GM21825 (cell line): Measurements from ENCODE around the gene ZBTB7C.

Experiments used
- ATAC-seq: cut with Tn5 transposase; IDR thresholded peaks from one replicate; pipeline ENCODE4 v1.9.1; 2021; ENCODE audit warnings: mild to moderate bottlenecking, moderate library complexity; ENCODE audit not compliant: unreplicated experiment

Gene ZBTB7C

GRCh38 chr18:48127606-48128005 is 281.6 kb downstream of the ZBTB7C start:
- no peak for ATAC-seq

- ATAC-seq = no peak
These were observed 282.9 kb downstream of the ZBTB7C start for GRCh38 chr18:48126240-48126639.

GRCh38 chr18:48125724-48126123 is 283.5 kb downstream of the ZBTB7C start:
- ATAC-seq = no peak

GRCh38 chr18:48124857-48125626 is 284.1 kb downstream of the ZBTB7C start:
- no peak for ATAC-seq

GRCh38 chr18:48123941-48124340 is 285.2 kb downstream of the ZBTB7C start:
- ATAC-seq = no peak

GRCh38 chr18:48123324-48123723 is 285.9 kb downstream of the ZBTB7C start:
- no peak for ATAC-seq

GRCh38 chr18:48122816-48123215 is 286.4 kb downstream of the ZBTB7C start:
- no peak for ATAC-seq

GRCh38 chr18:48122376-48122775 is 286.8 kb downstream of the ZBTB7C start:
- no peak for ATAC-seq

- no peak for ATAC-seq
These were observed 287.4 kb downstream of the ZBTB7C start for GRCh38 chr18:48121752-48122151.

- no peak for ATAC-seq
These were observed 290.0 kb downstream of the ZBTB7C start for GRCh38 chr18:48119204-48119603.

- ATAC-seq = no peak
These were observed 292.1 kb downstream of the ZBTB7C start for GRCh38 chr18:48116873-48117630.

- no peak for ATAC-seq
These were observed 293.2 kb downstream of the ZBTB7C start for GRCh38 chr18:48116017-48116416.

GRCh38 chr18:48113691-48114090 is 295.5 kb downstream of the ZBTB7C start:
- no peak for ATAC-seq

GRCh38 chr18:48111587-48111986 is 297.6 kb downstream of the ZBTB7C start:
- ATAC-seq = no peak

- no peak for ATAC-seq
These were observed 298.4 kb downstream of the ZBTB7C start for GRCh38 chr18:48110797-48111196.

GRCh38 chr18:48109961-48110493 is 299.2 kb downstream of the ZBTB7C start:
- no peak for ATAC-seq

- no peak for ATAC-seq
These were observed 301.0 kb downstream of the ZBTB7C start for GRCh38 chr18:48108136-48108535.

GRCh38 chr18:48106976-48107781 is 302.0 kb downstream of the ZBTB7C start:
- ATAC-seq = no peak

GRCh38 chr18:48106498-48106897 is 302.7 kb downstream of the ZBTB7C start:
- ATAC-seq = no peak

- ATAC-seq = no peak
These were observed 303.9 kb downstream of the ZBTB7C start for GRCh38 chr18:48105317-48105716.

- ATAC-seq = no peak
These were observed 304.5 kb downstream of the ZBTB7C start for GRCh38 chr18:48104705-48105104.
